ENCODE results near the gene INKA2. TPM values are rescaled to one million over a fixed set of nuclear protein-coding genes. Genes with fewer than 3 reads are reported as not detected.
A peak's percentile ranks its signal among the peaks of the same experiment; 100 is the strongest.

The INKA2 gene
- total RNA-seq, 1 donor, result 3.6 TPM

DNA sequence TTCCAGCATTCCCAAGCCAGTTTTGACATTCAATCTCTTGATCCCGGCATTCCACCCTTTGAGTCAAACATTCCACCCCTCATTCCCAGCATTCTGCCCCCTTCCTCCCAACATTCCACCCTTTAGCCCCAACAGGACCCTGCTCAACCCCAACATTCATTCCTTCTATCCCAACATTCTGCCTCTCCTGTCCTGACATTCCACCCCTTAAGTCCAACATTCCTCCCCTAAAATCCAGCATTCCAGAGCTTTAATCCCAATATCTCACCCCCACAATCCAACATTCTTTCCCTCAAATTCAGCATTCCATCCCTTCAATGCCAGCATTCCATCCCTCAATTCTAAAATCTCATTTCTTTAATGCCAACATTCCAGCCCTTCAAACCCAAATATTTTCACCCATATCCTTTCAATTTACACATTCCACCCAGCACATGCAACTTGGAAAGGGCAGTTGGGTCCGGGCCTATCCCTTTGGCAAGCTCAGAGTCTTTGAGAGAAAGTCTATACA, 39.4 kb upstream of the INKA2 start:
- no peak for DNase-seq (ENCODE audit: insufficient read length, low spot score, missing footprints)
- Histone ChIP-seq H3K9me3 (ENCODE audit: low read depth, low read length) (no peaks in the 10 kb centered on the region), H3K4me2 (ENCODE audit: insufficient read depth, low read length) (peak overlapping the region; percentile 23), H3K36me3 (ENCODE audit: insufficient read depth, low read length) (no peaks in the 10 kb centered on the region), H3K79me2 (ENCODE audit: insufficient read depth, low read length) (no peaks in the 10 kb centered on the region), H2AFZ (ENCODE audit: low read length) (no peak overlapping the region), H3K4me1 (ENCODE audit: insufficient read depth, low read length) (peaks cover 10% of the 10 kb centered on the region), H3K27me3 (ENCODE audit: insufficient read depth, low read length) (no peaks in the 10 kb centered on the region), H3K4me3 (ENCODE audit: insufficient read depth, low read length) (no peak overlapping the region), H3K27ac (ENCODE audit: low read depth, low read length) (no peak overlapping the region), H4K20me1 (ENCODE audit: insufficient read depth, low read length) (no peaks in the 10 kb centered on the region)
- TF ChIP-seq, protein P1, sequence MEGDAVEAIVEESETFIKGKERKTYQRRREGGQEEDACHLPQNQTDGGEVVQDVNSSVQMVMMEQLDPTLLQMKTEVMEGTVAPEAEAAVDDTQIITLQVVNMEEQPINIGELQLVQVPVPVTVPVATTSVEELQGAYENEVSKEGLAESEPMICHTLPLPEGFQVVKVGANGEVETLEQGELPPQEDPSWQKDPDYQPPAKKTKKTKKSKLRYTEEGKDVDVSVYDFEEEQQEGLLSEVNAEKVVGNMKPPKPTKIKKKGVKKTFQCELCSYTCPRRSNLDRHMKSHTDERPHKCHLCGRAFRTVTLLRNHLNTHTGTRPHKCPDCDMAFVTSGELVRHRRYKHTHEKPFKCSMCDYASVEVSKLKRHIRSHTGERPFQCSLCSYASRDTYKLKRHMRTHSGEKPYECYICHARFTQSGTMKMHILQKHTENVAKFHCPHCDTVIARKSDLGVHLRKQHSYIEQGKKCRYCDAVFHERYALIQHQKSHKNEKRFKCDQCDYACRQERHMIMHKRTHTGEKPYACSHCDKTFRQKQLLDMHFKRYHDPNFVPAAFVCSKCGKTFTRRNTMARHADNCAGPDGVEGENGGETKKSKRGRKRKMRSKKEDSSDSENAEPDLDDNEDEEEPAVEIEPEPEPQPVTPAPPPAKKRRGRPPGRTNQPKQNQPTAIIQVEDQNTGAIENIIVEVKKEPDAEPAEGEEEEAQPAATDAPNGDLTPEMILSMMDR (IDR thresholded peaks at IDR 0.05; ENCODE audit: extremely low read depth, low read depth, low read length), result no peak

DNA sequence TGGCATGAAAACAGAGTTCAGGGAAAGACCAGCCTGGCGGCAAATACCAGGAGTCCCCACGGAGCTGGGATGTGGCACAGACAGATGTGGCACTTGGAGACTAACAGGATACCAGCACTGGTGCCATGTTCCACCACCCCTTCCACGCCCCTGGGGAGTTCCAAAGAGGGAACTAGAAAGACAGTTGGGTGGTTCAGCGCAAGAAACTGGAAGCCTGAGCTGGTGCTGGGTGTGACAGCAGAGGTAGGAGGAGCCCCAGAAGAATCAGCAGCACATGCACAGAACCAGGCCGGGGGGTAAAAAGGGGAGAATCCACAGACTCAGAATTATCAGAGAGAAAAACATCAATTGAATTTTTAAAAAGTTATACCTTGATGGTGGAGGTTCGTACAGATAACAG, 38.9 kb upstream of the INKA2 start:
- H3K36me3 ChIP-seq (ENCODE audit: insufficient read depth, low read length), result no peaks in the 10 kb centered on the region
- no peak overlapping the region for H2AFZ ChIP-seq (ENCODE audit: low read length)
- H3K9me3 ChIP-seq (ENCODE audit: low read depth, low read length), result no peaks in the 10 kb centered on the region
- H3K27me3 ChIP-seq (ENCODE audit: insufficient read depth, low read length), result no peaks in the 10 kb centered on the region
- H3K27ac ChIP-seq (ENCODE audit: low read depth, low read length), result no peak overlapping the region
- H3K4me1 ChIP-seq (ENCODE audit: insufficient read depth, low read length), result peaks cover 10% of the 10 kb centered on the region
- DNase-seq (ENCODE audit: insufficient read length, low spot score, missing footprints), result no peak
- H3K4me2 ChIP-seq (ENCODE audit: insufficient read depth, low read length), result peak overlapping the region; percentile 23
- no peak overlapping the region for H3K4me3 ChIP-seq (ENCODE audit: insufficient read depth, low read length)
- no peaks in the 10 kb centered on the region for H4K20me1 ChIP-seq (ENCODE audit: insufficient read depth, low read length)
- H3K79me2 ChIP-seq (ENCODE audit: insufficient read depth, low read length), result no peaks in the 10 kb centered on the region
- TF ChIP-seq, protein P1 (IDR thresholded peaks at IDR 0.05; ENCODE audit: extremely low read depth, low read depth, low read length), result no peak

DNA sequence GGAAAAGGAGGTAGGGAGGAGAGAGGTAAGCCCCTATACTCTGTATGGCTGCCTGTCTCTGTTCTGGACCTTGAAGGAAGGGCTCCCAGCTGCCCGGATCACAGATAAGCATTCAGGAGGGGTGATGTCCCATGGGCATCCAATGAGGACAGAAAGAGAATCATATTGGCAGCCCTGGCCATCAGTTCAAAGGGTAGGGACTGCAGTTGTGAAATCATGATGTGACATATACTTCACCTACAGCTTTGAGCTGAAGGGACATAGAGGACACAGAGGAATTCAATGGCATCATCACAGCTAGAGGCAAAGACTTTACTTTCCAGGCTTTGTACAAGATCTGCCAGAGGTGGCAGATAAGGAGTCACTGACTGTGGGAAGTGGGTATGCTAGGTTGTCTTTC, 38.1 kb upstream of the INKA2 start:
- H3K79me2 ChIP-seq (ENCODE audit: insufficient read depth, low read length), result no peaks in the 10 kb centered on the region
- peaks cover 10% of the 10 kb centered on the region for H3K4me1 ChIP-seq (ENCODE audit: insufficient read depth, low read length)
- no peaks in the 10 kb centered on the region for H3K27me3 ChIP-seq (ENCODE audit: insufficient read depth, low read length)
- no peaks in the 10 kb centered on the region for H3K36me3 ChIP-seq (ENCODE audit: insufficient read depth, low read length)
- no peaks in the 10 kb centered on the region for H3K9me3 ChIP-seq (ENCODE audit: low read depth, low read length)
- H3K4me3 ChIP-seq (ENCODE audit: insufficient read depth, low read length), result no peak overlapping the region
- DNase-seq (ENCODE audit: insufficient read length, low spot score, missing footprints), result no peak
- no peaks in the 10 kb centered on the region for H4K20me1 ChIP-seq (ENCODE audit: insufficient read depth, low read length)
- TF ChIP-seq, protein P1 (IDR thresholded peaks at IDR 0.05; ENCODE audit: extremely low read depth, low read depth, low read length), result no peak
- H3K27ac ChIP-seq (ENCODE audit: low read depth, low read length), result no peak overlapping the region
- H3K4me2 ChIP-seq (ENCODE audit: insufficient read depth, low read length), result no peak overlapping the region
- no peak overlapping the region for H2AFZ ChIP-seq (ENCODE audit: low read length)

DNA sequence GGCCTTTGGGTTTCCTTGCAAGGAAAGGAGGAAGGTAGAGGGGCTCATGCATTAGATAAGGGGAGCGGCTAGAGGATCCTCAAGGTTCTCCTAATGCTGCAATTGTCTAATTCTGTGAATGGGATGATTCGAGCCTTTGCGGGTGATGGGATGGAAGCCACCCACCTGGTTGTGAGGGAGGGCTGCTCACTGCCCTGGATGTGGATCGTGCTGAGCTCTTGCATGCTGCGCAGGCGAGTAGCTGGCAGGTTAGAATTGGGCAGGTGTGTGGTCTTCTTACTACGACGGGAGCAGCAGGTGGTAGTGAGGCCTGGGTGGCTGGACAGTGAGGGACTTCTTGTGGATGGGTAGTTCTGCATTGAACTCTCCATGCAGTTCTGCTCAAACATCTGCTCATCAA, 37.7 kb upstream of the INKA2 start:
- Histone ChIP-seq H3K79me2 (ENCODE audit: insufficient read depth, low read length) (no peaks in the 10 kb centered on the region), H2AFZ (ENCODE audit: low read length) (no peak overlapping the region), H3K27me3 (ENCODE audit: insufficient read depth, low read length) (no peaks in the 10 kb centered on the region), H4K20me1 (ENCODE audit: insufficient read depth, low read length) (no peaks in the 10 kb centered on the region), H3K27ac (ENCODE audit: low read depth, low read length) (no peak overlapping the region), H3K4me3 (ENCODE audit: insufficient read depth, low read length) (no peak overlapping the region), H3K4me1 (ENCODE audit: insufficient read depth, low read length) (peaks cover 10% of the 10 kb centered on the region), H3K36me3 (ENCODE audit: insufficient read depth, low read length) (no peaks in the 10 kb centered on the region), H3K9me3 (ENCODE audit: low read depth, low read length) (no peaks in the 10 kb centered on the region), H3K4me2 (ENCODE audit: insufficient read depth, low read length) (no peak overlapping the region)
- TF ChIP-seq, protein P1 (IDR thresholded peaks at IDR 0.05; ENCODE audit: extremely low read depth, low read depth, low read length), result no peak
- no peak for DNase-seq (ENCODE audit: insufficient read length, low spot score, missing footprints)

All from osteoblast (primary cell).